Kidney (tissue), 14 donors: Measurements from ENCODE around the gene PTPRU. TPM values are rescaled to one million over a fixed set of nuclear protein-coding genes. Genes with fewer than 3 reads are reported as not detected.

Source experiments
- DNase-seq, 5 donors: peaks; one replicate each; pipeline ENCODE4 v3.0.0-alpha.2; 2013 to 2020
- FAIRE-seq: peaks from 2 replicates; lab custom pipeline; 2012; peaks lifted over from hg19 to GRCh38; lab: Jason Lieb, UNC
- H3K27ac ChIP-seq, 2 donors: one replicate each; pipeline ENCODE4 v1.7.0; 2013; ENCODE audit warnings: low read depth in 2 of 2, low read length in 2 of 2, inconsistent platforms in 1 of 2
- H3K27me3 ChIP-seq: one replicate; pipeline ENCODE4 v1.7.1; 2013; ENCODE audit warnings: low read length, inconsistent platforms; ENCODE audit not compliant: control insufficient read depth, insufficient read depth
- H3K36me3 ChIP-seq, 3 donors: one replicate each; pipeline versions ENCODE4 v1.7.0 to v1.7.1; 2013; ENCODE audit warnings: low read length in 3 of 3, control low read depth in 1 of 3, inconsistent platforms in 1 of 3; ENCODE audit not compliant: insufficient read depth in 3 of 3, control insufficient read depth in 2 of 3
- H3K4me1 ChIP-seq, 3 donors: one replicate each; pipeline versions ENCODE4 v1.7.0 to v1.7.1; 2013; ENCODE audit warnings: low read length in 3 of 3, inconsistent platforms in 1 of 3, low read depth in 1 of 3; ENCODE audit not compliant: control insufficient read depth in 2 of 3, insufficient read depth in 2 of 3
- H3K4me3 ChIP-seq, 3 donors: one replicate each; pipeline versions ENCODE4 v1.7.0 to v1.8.1; 2013; ENCODE audit warnings: low read length in 3 of 3, control low read depth in 1 of 3, inconsistent platforms in 1 of 3
- H3K9ac ChIP-seq, 3 donors: one replicate each; pipeline versions ENCODE4 v1.7.0 to v1.7.1; 2013; ENCODE audit warnings: low read length in 3 of 3, control low read depth in 1 of 3, inconsistent platforms in 1 of 3
- H3K9me3 ChIP-seq, 3 donors: one replicate each; pipeline versions ENCODE4 v1.7.0 to v1.7.1; 2013; ENCODE audit warnings: low read length in 3 of 3, control low read depth in 1 of 3, inconsistent platforms in 1 of 3; ENCODE audit not compliant: control insufficient read depth in 2 of 3, insufficient read depth in 1 of 3
- intact Hi-C: fragments of 100-400 bp; cut with DNase I; formaldehyde crosslinking; loops from one replicate; pipeline ENCODE4 v1.11.1; 2022
- polyA plus RNA-seq: library from polyadenylated mRNA; stranded (reverse); fragments of 350-450 nt; fragmentation: Illumina TruSeq; extraction: RNeasy Lipid Tissue Mini Kit (QIAGEN cat#74804); gene quantifications from one replicate; pipeline ENCODE4 v1.2.3, GENCODE V29; 2014; ENCODE audit warnings: low read depth, low replicate concordance; ENCODE audit not compliant: insufficient read depth
- total RNA-seq: library from RNA; stranded (reverse); fragmentation: NEBNext Ultra II Directional; extraction: Animal tissue kit (Norgen Biotek cat#: 25700); gene quantifications from one replicate; pipeline ENCODE4 v1.2.1, GENCODE V29; 2021
- TF ChIP-seq, protein P1 (sequence below): IDR thresholded peaks from 3 replicates; pipeline ENCODE4 v1.5.1; 2012; ENCODE audit warnings: mild to moderate bottlenecking, moderate library complexity, borderline replicate concordance; ENCODE audit not compliant: insufficient read depth; ENCODE audit errors: extremely low read depth
- donor health status: control.
- donor health status: control.
- donor health status: control.
- donor health status: control.
- donor health status: control.
- donor health status: DM: yes; HTN: yes; CAD: no.
- donor health status: Normal renal cell carcinoma (clear cell type).

Gene PTPRU
- total and polyA plus RNA-seq, 2 donors from 2014 or later = 3.7 to 53.6 TPM

DNA sequence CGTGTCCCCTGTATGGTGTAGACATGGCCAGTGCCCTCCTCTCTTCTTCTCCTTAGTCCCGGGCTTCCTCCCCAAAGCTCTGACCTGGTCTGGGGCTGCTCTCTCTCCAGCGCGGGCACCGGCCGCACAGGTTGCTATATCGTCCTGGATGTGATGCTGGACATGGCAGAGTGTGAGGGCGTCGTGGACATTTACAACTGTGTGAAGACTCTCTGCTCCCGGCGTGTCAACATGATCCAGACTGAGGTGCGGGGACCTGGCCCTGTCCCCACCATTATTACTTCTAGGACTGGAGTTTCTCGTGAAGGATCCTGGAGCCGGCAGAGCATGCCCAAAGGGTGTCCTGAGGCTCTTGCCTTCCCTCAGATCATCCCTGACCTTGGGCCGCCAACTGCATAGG lies 78.9 kb downstream of the PTPRU start:
- DNase-seq (no peak), FAIRE-seq (no peak)

DNA sequence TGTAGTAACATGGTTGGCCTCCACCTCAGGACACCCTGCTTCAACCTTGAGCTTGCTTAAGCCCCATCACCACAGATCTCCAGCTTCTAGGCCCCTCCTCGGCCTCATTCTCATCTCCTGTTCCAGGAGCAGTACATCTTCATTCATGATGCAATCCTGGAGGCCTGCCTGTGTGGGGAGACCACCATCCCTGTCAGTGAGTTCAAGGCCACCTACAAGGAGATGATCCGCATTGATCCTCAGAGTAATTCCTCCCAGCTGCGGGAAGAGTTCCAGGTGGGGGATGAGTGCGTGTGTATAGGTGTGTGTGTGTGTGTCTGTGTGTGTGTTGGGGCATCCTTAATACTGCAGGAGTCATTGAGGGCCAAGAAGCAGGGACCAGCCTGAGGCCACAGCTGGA lies 79.6 kb downstream of the PTPRU start:
- Histone ChIP-seq H3K27me3 (no peaks in the 10 kb centered on the region), H3K4me1 (no peaks in the 10 kb centered on the region), H3K36me3 (no peaks in the 10 kb centered on the region), H3K9me3 (no peaks in the 10 kb centered on the region), H3K4me3 (no peak overlapping the region), H3K9ac (no peak overlapping the region), H3K27ac (no peak overlapping the region)
- FAIRE-seq (no peak), DNase-seq (no peak)
- intact Hi-C loops = no loop called here
- TF ChIP-seq, protein P1, sequence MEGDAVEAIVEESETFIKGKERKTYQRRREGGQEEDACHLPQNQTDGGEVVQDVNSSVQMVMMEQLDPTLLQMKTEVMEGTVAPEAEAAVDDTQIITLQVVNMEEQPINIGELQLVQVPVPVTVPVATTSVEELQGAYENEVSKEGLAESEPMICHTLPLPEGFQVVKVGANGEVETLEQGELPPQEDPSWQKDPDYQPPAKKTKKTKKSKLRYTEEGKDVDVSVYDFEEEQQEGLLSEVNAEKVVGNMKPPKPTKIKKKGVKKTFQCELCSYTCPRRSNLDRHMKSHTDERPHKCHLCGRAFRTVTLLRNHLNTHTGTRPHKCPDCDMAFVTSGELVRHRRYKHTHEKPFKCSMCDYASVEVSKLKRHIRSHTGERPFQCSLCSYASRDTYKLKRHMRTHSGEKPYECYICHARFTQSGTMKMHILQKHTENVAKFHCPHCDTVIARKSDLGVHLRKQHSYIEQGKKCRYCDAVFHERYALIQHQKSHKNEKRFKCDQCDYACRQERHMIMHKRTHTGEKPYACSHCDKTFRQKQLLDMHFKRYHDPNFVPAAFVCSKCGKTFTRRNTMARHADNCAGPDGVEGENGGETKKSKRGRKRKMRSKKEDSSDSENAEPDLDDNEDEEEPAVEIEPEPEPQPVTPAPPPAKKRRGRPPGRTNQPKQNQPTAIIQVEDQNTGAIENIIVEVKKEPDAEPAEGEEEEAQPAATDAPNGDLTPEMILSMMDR = no peak

More for the DNA sequence above, 78.9 kb downstream of the PTPRU start:
- H3K4me3 ChIP-seq = no peak overlapping the region
- H3K4me1 ChIP-seq = no peaks in the 10 kb centered on the region
- no peak overlapping the region for H3K27ac ChIP-seq
- H3K9ac ChIP-seq = no peak overlapping the region
- no peaks in the 10 kb centered on the region for H3K27me3 ChIP-seq
- TF ChIP-seq, protein P1 = no peak
- no peaks in the 10 kb centered on the region for H3K36me3 ChIP-seq
- no peaks in the 10 kb centered on the region for H3K9me3 ChIP-seq
- intact Hi-C loops = no loop called here

DNA sequence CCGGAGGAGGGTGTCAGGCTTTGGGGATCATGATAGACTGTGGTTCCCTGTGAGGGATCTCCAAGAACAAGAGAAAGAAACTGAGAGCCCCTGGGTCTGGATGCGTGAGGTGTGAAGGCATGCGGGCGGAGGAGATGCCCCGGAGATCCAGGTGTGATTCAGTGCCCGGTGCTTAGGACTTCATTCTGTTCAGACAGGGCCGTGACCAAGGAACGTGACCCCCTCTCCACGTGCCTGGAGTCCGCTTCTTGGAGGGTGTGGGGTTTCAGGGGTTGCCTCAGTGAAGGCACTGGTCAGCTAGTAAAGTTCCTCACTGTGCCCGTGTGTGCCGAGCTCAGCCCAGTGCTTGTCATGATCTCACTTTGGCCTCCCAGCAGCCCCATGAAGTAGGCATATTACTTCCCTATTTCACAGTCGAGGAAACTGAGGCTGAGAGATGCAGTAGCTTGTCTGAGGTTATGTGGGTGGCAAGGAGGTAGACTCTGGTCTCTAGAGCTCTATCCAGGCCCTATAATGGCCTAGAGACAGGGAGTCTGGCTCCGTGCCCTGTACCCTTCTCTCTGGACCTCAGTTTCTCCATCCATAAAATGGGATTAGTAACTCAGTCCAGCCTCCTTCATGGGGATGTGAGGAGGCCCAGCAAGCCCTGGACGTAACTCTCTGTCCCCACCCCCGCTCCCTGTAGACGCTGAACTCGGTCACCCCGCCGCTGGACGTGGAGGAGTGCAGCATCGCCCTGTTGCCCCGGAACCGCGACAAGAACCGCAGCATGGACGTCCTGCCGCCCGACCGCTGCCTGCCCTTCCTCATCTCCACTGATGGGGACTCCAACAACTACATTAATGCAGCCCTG lies 81.0 kb downstream of the PTPRU start:
- H3K27me3 ChIP-seq = no peaks in the 10 kb centered on the region
- H3K27ac ChIP-seq = no peak overlapping the region
- FAIRE-seq = no peak
- no peaks in the 10 kb centered on the region for H3K36me3 ChIP-seq
- TF ChIP-seq, protein P1 = no peak
- H3K4me1 ChIP-seq = no peaks in the 10 kb centered on the region
- H3K4me3 ChIP-seq = no peak overlapping the region
- DNase-seq = no peak
- no peak overlapping the region for H3K9ac ChIP-seq
- intact Hi-C loops = no loop called here
- H3K9me3 ChIP-seq = no peaks in the 10 kb centered on the region
